HG03520 (cell line): ENCODE data around the gene RAI14.
"Not testable (repeated sequence)": the region's sequence is repeated elsewhere in the genome, so short reads cannot be mapped to it uniquely, and the experiment has no call there.

Source experiments
- ATAC-seq: cut with Tn5 transposase; IDR thresholded peaks from one replicate; pipeline ENCODE4 v1.9.1; 2021; ENCODE audit warnings: mild to moderate bottlenecking, moderate library complexity; ENCODE audit not compliant: unreplicated experiment

Gene RAI14

GRCh38 chr5:34724741-34725140, 68.6 kb downstream of the RAI14 start:
- no peak for ATAC-seq

GRCh38 chr5:34727166-34727749, 71.1 kb downstream of the RAI14 start:
- ATAC-seq, result not testable (repeated sequence)

- ATAC-seq, result no peak
Measured at GRCh38 chr5:34728236-34728635, 72.1 kb downstream of the RAI14 start.

- ATAC-seq, result no peak
Measured at GRCh38 chr5:34731435-34732232, 75.5 kb downstream of the RAI14 start.

- no peak for ATAC-seq
Measured at GRCh38 chr5:34734326-34734725, 78.2 kb downstream of the RAI14 start.

- no peak for ATAC-seq
Measured at GRCh38 chr5:34735491-34736426, 79.6 kb downstream of the RAI14 start.

GRCh38 chr5:34736445-34737115, 80.5 kb downstream of the RAI14 start:
- ATAC-seq, result no peak

GRCh38 chr5:34737731-34738130, 81.6 kb downstream of the RAI14 start:
- ATAC-seq, result no peak

- ATAC-seq, result no peak
Measured at GRCh38 chr5:34738381-34738780, 82.3 kb downstream of the RAI14 start.

- ATAC-seq, result no peak
Measured at GRCh38 chr5:34740389-34740806, 84.3 kb downstream of the RAI14 start.

GRCh38 chr5:34742061-34742460, 85.9 kb downstream of the RAI14 start:
- ATAC-seq, result no peak

- no peak for ATAC-seq
Measured at GRCh38 chr5:34743878-34744277, 87.8 kb downstream of the RAI14 start.

GRCh38 chr5:34748431-34748830, 92.3 kb downstream of the RAI14 start:
- ATAC-seq, result no peak

GRCh38 chr5:34749431-34749873, 93.3 kb downstream of the RAI14 start:
- no peak for ATAC-seq

GRCh38 chr5:34750206-34750605, 94.1 kb downstream of the RAI14 start:
- no peak for ATAC-seq

GRCh38 chr5:34751807-34752736, 95.9 kb downstream of the RAI14 start:
- ATAC-seq, result no peak

- not testable (repeated sequence) for ATAC-seq
Measured at GRCh38 chr5:34753236-34753635, 97.1 kb downstream of the RAI14 start.

GRCh38 chr5:34755926-34756325, 99.8 kb downstream of the RAI14 start:
- ATAC-seq, result no peak

GRCh38 chr5:34756781-34757624, 100.9 kb downstream of the RAI14 start:
- ATAC-seq, result no peak
